ENCODE results near the gene PDILT.
"Not testable (repeated sequence)": the region's sequence is repeated elsewhere in the genome, so short reads cannot be mapped to it uniquely, and the experiment has no call there.

The PDILT gene

GRCh38 chr16:20355114-20355782 lies 49.3 kb downstream of the PDILT start:
- no peak for DNase-seq

- DNase-seq: no peak
Measured at GRCh38 chr16:20353379-20353778, 51.2 kb downstream of the PDILT start.

GRCh38 chr16:20352615-20353014 lies 51.9 kb downstream of the PDILT start, which contains the start of gene UMOD:
Gene UMOD (minus strand): TSS chr16:20352715. CDS start chr16:20350737, 1,978 bp downstream.
- DNase-seq: no peak

- no peak for DNase-seq
Measured at GRCh38 chr16:20349615-20350014, 54.9 kb downstream of the PDILT start.

- peak in 1 of 2 experiments; percentile 15 for DNase-seq
Measured at GRCh38 chr16:20348365-20349185, 56.0 kb downstream of the PDILT start.

GRCh38 chr16:20347666-20348364 lies 56.7 kb downstream of the PDILT start:
- DNase-seq: no peak

GRCh38 chr16:20344611-20345010 lies 59.9 kb downstream of the PDILT start:
- DNase-seq: no peak

GRCh38 chr16:20339744-20340143 lies 64.8 kb downstream of the PDILT start:
- DNase-seq: no peak

GRCh38 chr16:20336955-20337354 lies 67.6 kb downstream of the PDILT start:
- DNase-seq: no peak

GRCh38 chr16:20334396-20334795 lies 70.1 kb downstream of the PDILT start:
- DNase-seq: no peak

- DNase-seq: no peak
Measured at GRCh38 chr16:20333120-20333519, 71.4 kb downstream of the PDILT start.

- no peak for DNase-seq
Measured at GRCh38 chr16:20332411-20332810, 72.1 kb downstream of the PDILT start.

GRCh38 chr16:20331635-20332034 lies 72.9 kb downstream of the PDILT start:
- DNase-seq: no peak

- no peak for DNase-seq
Measured at GRCh38 chr16:20329392-20330138, 75.0 kb downstream of the PDILT start.

GRCh38 chr16:20327444-20328041 lies 77.0 kb downstream of the PDILT start, which contains the start of gene GP2:
Gene GP2 (minus strand): TSS chr16:20327513. CDS start chr16:20326431, 1,082 bp downstream.
- no peak for DNase-seq

GRCh38 chr16:20326321-20326720 lies 78.2 kb downstream of the PDILT start:
- DNase-seq: no peak

- no peak for DNase-seq
Measured at GRCh38 chr16:20325005-20325404, 79.5 kb downstream of the PDILT start.

- DNase-seq: no peak
Measured at GRCh38 chr16:20323591-20324117, 80.9 kb downstream of the PDILT start.

GRCh38 chr16:20322696-20323095 lies 81.8 kb downstream of the PDILT start:
- no peak for DNase-seq

- no peak for DNase-seq
Measured at GRCh38 chr16:20321671-20322070, 82.9 kb downstream of the PDILT start.

- DNase-seq: not testable (repeated sequence)
Measured at GRCh38 chr16:20321051-20321450, 83.5 kb downstream of the PDILT start.

- DNase-seq: no peak
Measured at GRCh38 chr16:20320592-20320991, 83.9 kb downstream of the PDILT start.

Measured in activated T-cell treated with anti-CD3 and anti-CD28 coated beads, Interleukin-2, amount 50 U/mL, for 48 hours (primary cell).